ENCODE data around the gene SARNP. TPM values are rescaled to one million over a fixed set of nuclear protein-coding genes. Genes with fewer than 3 reads are reported as not detected.
A peak's percentile ranks its signal among the peaks of the same experiment; 100 is the strongest.

The SARNP gene
- total and polyA plus RNA-seq, 9 of the 15 experiments (the other 6 are each of a cell fraction or from before 2014, with no cell fraction given), result 70.1 to 400 (median 198) TPM

- TF ChIP-seq, protein P1, sequence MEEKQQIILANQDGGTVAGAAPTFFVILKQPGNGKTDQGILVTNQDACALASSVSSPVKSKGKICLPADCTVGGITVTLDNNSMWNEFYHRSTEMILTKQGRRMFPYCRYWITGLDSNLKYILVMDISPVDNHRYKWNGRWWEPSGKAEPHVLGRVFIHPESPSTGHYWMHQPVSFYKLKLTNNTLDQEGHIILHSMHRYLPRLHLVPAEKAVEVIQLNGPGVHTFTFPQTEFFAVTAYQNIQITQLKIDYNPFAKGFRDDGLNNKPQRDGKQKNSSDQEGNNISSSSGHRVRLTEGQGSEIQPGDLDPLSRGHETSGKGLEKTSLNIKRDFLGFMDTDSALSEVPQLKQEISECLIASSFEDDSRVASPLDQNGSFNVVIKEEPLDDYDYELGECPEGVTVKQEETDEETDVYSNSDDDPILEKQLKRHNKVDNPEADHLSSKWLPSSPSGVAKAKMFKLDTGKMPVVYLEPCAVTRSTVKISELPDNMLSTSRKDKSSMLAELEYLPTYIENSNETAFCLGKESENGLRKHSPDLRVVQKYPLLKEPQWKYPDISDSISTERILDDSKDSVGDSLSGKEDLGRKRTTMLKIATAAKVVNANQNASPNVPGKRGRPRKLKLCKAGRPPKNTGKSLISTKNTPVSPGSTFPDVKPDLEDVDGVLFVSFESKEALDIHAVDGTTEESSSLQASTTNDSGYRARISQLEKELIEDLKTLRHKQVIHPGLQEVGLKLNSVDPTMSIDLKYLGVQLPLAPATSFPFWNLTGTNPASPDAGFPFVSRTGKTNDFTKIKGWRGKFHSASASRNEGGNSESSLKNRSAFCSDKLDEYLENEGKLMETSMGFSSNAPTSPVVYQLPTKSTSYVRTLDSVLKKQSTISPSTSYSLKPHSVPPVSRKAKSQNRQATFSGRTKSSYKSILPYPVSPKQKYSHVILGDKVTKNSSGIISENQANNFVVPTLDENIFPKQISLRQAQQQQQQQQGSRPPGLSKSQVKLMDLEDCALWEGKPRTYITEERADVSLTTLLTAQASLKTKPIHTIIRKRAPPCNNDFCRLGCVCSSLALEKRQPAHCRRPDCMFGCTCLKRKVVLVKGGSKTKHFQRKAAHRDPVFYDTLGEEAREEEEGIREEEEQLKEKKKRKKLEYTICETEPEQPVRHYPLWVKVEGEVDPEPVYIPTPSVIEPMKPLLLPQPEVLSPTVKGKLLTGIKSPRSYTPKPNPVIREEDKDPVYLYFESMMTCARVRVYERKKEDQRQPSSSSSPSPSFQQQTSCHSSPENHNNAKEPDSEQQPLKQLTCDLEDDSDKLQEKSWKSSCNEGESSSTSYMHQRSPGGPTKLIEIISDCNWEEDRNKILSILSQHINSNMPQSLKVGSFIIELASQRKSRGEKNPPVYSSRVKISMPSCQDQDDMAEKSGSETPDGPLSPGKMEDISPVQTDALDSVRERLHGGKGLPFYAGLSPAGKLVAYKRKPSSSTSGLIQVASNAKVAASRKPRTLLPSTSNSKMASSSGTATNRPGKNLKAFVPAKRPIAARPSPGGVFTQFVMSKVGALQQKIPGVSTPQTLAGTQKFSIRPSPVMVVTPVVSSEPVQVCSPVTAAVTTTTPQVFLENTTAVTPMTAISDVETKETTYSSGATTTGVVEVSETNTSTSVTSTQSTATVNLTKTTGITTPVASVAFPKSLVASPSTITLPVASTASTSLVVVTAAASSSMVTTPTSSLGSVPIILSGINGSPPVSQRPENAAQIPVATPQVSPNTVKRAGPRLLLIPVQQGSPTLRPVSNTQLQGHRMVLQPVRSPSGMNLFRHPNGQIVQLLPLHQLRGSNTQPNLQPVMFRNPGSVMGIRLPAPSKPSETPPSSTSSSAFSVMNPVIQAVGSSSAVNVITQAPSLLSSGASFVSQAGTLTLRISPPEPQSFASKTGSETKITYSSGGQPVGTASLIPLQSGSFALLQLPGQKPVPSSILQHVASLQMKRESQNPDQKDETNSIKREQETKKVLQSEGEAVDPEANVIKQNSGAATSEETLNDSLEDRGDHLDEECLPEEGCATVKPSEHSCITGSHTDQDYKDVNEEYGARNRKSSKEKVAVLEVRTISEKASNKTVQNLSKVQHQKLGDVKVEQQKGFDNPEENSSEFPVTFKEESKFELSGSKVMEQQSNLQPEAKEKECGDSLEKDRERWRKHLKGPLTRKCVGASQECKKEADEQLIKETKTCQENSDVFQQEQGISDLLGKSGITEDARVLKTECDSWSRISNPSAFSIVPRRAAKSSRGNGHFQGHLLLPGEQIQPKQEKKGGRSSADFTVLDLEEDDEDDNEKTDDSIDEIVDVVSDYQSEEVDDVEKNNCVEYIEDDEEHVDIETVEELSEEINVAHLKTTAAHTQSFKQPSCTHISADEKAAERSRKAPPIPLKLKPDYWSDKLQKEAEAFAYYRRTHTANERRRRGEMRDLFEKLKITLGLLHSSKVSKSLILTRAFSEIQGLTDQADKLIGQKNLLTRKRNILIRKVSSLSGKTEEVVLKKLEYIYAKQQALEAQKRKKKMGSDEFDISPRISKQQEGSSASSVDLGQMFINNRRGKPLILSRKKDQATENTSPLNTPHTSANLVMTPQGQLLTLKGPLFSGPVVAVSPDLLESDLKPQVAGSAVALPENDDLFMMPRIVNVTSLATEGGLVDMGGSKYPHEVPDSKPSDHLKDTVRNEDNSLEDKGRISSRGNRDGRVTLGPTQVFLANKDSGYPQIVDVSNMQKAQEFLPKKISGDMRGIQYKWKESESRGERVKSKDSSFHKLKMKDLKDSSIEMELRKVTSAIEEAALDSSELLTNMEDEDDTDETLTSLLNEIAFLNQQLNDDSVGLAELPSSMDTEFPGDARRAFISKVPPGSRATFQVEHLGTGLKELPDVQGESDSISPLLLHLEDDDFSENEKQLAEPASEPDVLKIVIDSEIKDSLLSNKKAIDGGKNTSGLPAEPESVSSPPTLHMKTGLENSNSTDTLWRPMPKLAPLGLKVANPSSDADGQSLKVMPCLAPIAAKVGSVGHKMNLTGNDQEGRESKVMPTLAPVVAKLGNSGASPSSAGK (IDR thresholded peaks at IDR 0.05), result peak; percentile 90
- TF ChIP-seq ZNF316 (IDR thresholded peaks at IDR 0.05) (no peak), MTA1 (IDR thresholded peaks at IDR 0.05; ENCODE audit: borderline replicate concordance) (0 out of 2 replicates have a peak, but pooled peaks have one; percentile 17), SIN3B (IDR thresholded peaks at IDR 0.05; ENCODE audit: low read depth) (peak; percentile 99), ZFPM2 (CRISPR knock-in tag; IDR thresholded peaks at IDR 0.05) (no peak), ZKSCAN3 (CRISPR knock-in tag; IDR thresholded peaks at IDR 0.05) (no peak), XRCC4 (IDR thresholded peaks at IDR 0.05; ENCODE audit: extremely low read depth, insufficient read depth, insufficient read length) (no peak), ZSCAN32 (CRISPR knock-in tag; IDR thresholded peaks at IDR 0.05) (no peak; the same call in 1 of the 2 replicates), HNRNPL (IDR thresholded peaks at IDR 0.05; ENCODE audit: low read depth, low read length) (no peak), MTA2 (IDR thresholded peaks at IDR 0.05; ENCODE audit: low read depth) (no peak), ZNF3 (CRISPR knock-in tag; IDR thresholded peaks at IDR 0.05) (no peak), DPF2 (IDR thresholded peaks at IDR 0.05) (peak; percentile 19; the same call in 1 of the 2 replicates), HOXB6 (CRISPR knock-in tag; IDR thresholded peaks at IDR 0.05; ENCODE audit: borderline replicate concordance) (no peak), RBM39 (optimal IDR thresholded peaks at IDR 0.05; ENCODE audit: low read depth, low read length) (no peak), POLR2H (tag; IDR thresholded peaks at IDR 0.05; ENCODE audit: low read depth) (no peak), SRSF7 (optimal IDR thresholded peaks at IDR 0.05; ENCODE audit: low read depth, low read length) (no peak)
Measured at GRCh38 chr12:55715833-55716581, 101.5 kb downstream of the SARNP start, which contains the start of gene BLOC1S1 (continued).

Data from K562 (cell line).